B cell (primary cell): ENCODE results near the gene RAD51B.

Experiments used
- EZH2 ChIP-seq: IDR thresholded peaks from 2 replicates; pipeline ENCODE4 v1.6.1; 2012; ENCODE audit warnings: borderline replicate concordance, low read depth, mild to moderate bottlenecking, moderate library complexity, low read length; ENCODE audit not compliant: insufficient read depth, poor library complexity, severe bottlenecking
- TF ChIP-seq, protein P1 (sequence below): fragments of 200-600 bp; IDR thresholded peaks from one replicate; pipeline ENCODE4 v1.8.0; 2022; ENCODE audit warnings: antibody characterized with exemption, mild to moderate bottlenecking

DNA sequence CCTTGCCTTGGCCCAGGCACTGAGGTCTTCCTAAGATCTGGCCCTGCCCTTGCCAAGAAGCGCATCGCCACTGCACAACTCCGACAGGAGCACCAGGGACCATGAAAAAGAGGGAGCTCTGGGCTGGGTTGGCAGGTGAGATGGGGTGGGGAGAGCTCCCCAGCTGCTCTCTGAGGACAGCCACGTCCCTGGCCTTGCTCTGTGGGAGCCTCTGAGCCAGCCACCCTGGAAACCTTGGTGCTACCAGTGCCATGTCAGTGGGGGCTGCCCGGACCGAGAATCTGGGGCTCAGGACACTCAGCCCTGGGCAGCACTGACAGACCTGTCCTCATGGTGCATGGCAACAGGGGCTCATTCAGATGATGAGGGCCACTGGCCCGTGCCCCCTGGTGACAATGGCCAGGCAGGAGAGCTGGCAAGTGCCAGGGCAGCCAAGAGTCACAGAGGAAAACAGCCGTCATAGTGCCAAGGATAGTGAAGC is 838.5 kb downstream of the RAD51B start:
- TF ChIP-seq, protein P1, sequence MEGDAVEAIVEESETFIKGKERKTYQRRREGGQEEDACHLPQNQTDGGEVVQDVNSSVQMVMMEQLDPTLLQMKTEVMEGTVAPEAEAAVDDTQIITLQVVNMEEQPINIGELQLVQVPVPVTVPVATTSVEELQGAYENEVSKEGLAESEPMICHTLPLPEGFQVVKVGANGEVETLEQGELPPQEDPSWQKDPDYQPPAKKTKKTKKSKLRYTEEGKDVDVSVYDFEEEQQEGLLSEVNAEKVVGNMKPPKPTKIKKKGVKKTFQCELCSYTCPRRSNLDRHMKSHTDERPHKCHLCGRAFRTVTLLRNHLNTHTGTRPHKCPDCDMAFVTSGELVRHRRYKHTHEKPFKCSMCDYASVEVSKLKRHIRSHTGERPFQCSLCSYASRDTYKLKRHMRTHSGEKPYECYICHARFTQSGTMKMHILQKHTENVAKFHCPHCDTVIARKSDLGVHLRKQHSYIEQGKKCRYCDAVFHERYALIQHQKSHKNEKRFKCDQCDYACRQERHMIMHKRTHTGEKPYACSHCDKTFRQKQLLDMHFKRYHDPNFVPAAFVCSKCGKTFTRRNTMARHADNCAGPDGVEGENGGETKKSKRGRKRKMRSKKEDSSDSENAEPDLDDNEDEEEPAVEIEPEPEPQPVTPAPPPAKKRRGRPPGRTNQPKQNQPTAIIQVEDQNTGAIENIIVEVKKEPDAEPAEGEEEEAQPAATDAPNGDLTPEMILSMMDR, result no peak
- TF ChIP-seq EZH2, result no peak
